ENCODE results near the gene RIMBP2. TPM values are rescaled to one million over a fixed set of nuclear protein-coding genes. Genes with fewer than 3 reads are reported as not detected.

Gene RIMBP2
- total and polyA plus RNA-seq, 3 experiments from 2014 or later = not detected

DNA sequence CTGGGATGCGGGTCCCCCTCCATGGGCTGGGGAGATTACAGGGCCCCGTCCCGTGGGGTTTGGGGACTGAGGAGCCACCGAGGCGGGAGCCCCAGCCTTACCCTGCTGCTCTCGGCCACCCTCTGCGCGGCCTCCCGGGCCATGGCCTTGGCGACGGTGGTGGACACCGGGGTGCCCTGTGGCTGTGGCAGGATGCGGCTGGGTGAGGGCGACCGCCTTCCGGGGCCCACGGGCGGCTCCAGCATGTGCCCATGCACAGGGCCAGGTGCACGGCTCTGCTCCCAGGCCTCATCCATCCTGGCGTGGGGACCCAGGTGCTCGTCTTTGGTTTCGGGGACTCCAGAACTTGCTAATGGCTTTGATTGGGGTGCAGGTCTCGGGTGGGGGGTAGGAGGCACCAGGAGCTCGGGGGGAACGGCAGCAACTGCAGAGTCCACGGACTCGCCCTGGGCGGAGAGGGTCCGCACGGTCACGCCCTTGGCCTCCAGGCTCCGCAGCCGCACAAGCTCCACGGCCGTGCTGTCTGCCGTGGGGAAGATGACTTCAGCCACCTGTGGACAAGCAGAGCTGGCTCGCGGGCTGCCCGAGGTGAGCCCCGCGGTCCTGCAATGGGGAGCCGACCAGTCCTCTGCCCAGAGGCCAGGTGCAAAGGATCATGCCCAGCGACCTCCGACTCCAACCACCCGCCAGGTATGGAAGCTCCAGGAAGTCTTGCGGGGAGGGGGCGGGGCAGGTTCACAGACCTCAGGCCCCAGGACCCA lies 279.2 kb downstream of the RIMBP2 start:
- ChIA-PET CTCF (no interaction called here), POLR2A (no interaction called here)
- no peak overlapping the region for H3K27ac Mint-ChIP-seq
- H3K4me1 Mint-ChIP-seq = no peaks in the 10 kb centered on the region
- H3K4me3 ChIP-seq (ENCODE audit: low read length) = no peak overlapping the region
- no peaks in the 10 kb centered on the region for H3K36me3 Mint-ChIP-seq
- H3K27me3 Mint-ChIP-seq = no peaks in the 10 kb centered on the region
- H3K27ac ChIP-seq (ENCODE audit: low read depth, low read length) = no peak overlapping the region
- H3K4me3 Mint-ChIP-seq = no peak overlapping the region
- H3K36me3 ChIP-seq (ENCODE audit: insufficient read depth, low read length) = no peaks in the 10 kb centered on the region
- no peaks in the 10 kb centered on the region for H3K9me3 ChIP-seq (ENCODE audit: low read length)
- H3K4me1 ChIP-seq (ENCODE audit: insufficient read depth, low read length) = no peaks in the 10 kb centered on the region
- H3K9me3 Mint-ChIP-seq = peaks cover 0 to 12% (median 2%) of the 10 kb centered on the region in 5 donors
- H3K27me3 ChIP-seq (ENCODE audit: insufficient read depth, low read length, poor library complexity, severe bottlenecking) = no peaks in the 10 kb centered on the region
- no peak for DNase-seq

- Mint-ChIP-seq H3K9me3 (peaks cover 0 to 12% (median 2%) of the 10 kb centered on the region in 5 donors), H3K4me3 (no peak overlapping the region), H3K27ac (no peak overlapping the region), H3K27me3 (no peaks in the 10 kb centered on the region), H3K4me1 (no peaks in the 10 kb centered on the region), H3K36me3 (no peaks in the 10 kb centered on the region)
- no peaks in the 10 kb centered on the region for H3K27me3 ChIP-seq (ENCODE audit: insufficient read depth, low read length, poor library complexity, severe bottlenecking)
- H3K4me1 ChIP-seq (ENCODE audit: insufficient read depth, low read length) = no peaks in the 10 kb centered on the region
- POLR2A ChIA-PET = no interaction called here
- no peak overlapping the region for H3K27ac ChIP-seq (ENCODE audit: low read depth, low read length)
- CTCF ChIA-PET = no interaction called here
- no peaks in the 10 kb centered on the region for H3K36me3 ChIP-seq (ENCODE audit: insufficient read depth, low read length)
- H3K9me3 ChIP-seq (ENCODE audit: low read length) = no peaks in the 10 kb centered on the region
- no peak overlapping the region for H3K4me3 ChIP-seq (ENCODE audit: low read length)
- no peak for DNase-seq
Observed at GRCh38 chr12:130435826-130436225, 280.3 kb downstream of the RIMBP2 start.

- H3K27ac Mint-ChIP-seq = no peak overlapping the region
- ChIA-PET POLR2A (no interaction called here), CTCF (no interaction called here)
- no peak overlapping the region for H3K27ac ChIP-seq (ENCODE audit: low read depth, low read length)
- no peaks in the 10 kb centered on the region for H3K27me3 ChIP-seq (ENCODE audit: insufficient read depth, low read length, poor library complexity, severe bottlenecking)
- H3K4me1 Mint-ChIP-seq = no peaks in the 10 kb centered on the region
- DNase-seq = no peak
- H3K36me3 Mint-ChIP-seq = no peaks in the 10 kb centered on the region
- no peaks in the 10 kb centered on the region for H3K9me3 ChIP-seq (ENCODE audit: low read length)
- peaks cover 0 to 12% (median 2%) of the 10 kb centered on the region in 5 donors for H3K9me3 Mint-ChIP-seq
- H3K36me3 ChIP-seq (ENCODE audit: insufficient read depth, low read length) = no peaks in the 10 kb centered on the region
- no peaks in the 10 kb centered on the region for H3K27me3 Mint-ChIP-seq
- no peak overlapping the region for H3K4me3 Mint-ChIP-seq
- no peaks in the 10 kb centered on the region for H3K4me1 ChIP-seq (ENCODE audit: insufficient read depth, low read length)
- no peak overlapping the region for H3K4me3 ChIP-seq (ENCODE audit: low read length)
Observed at GRCh38 chr12:130435331-130435730, 280.8 kb downstream of the RIMBP2 start.

- Histone ChIP-seq H3K4me3 (ENCODE audit: low read length) (no peak overlapping the region), H3K9me3 (ENCODE audit: low read length) (no peaks in the 10 kb centered on the region), H3K27me3 (ENCODE audit: insufficient read depth, low read length, poor library complexity, severe bottlenecking) (no peaks in the 10 kb centered on the region), H3K27ac (ENCODE audit: low read depth, low read length) (no peak overlapping the region), H3K36me3 (ENCODE audit: insufficient read depth, low read length) (no peaks in the 10 kb centered on the region), H3K4me1 (ENCODE audit: insufficient read depth, low read length) (no peaks in the 10 kb centered on the region)
- no peaks in the 10 kb centered on the region for H3K4me1 Mint-ChIP-seq
- no peaks in the 10 kb centered on the region for H3K27me3 Mint-ChIP-seq
- H3K36me3 Mint-ChIP-seq = no peaks in the 10 kb centered on the region
- POLR2A ChIA-PET = no interaction called here
- no peak for DNase-seq
- H3K4me3 Mint-ChIP-seq = no peak overlapping the region
- no peak overlapping the region for H3K27ac Mint-ChIP-seq
- H3K9me3 Mint-ChIP-seq = peaks cover 0 to 12% (median 2%) of the 10 kb centered on the region in 5 donors
- CTCF ChIA-PET = no interaction called here
Observed at GRCh38 chr12:130434560-130434959, 281.5 kb downstream of the RIMBP2 start.

DNA sequence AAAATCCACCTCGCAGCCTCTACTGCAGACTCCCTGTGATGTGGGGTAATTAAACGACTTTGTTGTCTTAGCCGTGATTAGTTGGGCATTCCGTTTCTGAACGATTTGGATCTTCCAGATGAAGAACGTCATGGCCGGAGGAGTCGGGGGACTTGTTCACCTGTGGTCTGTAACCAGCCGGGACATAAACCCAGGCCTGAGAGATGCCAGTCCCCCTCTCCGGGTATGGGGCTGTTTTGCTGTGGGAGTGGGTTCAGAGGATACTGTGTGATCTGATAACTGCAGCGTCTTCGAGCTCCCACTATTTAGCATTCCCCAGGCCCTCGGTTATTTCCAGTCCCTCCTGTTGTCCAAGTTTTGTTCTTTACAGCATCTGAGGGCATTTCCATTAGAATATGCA lies 282.3 kb downstream of the RIMBP2 start:
- H3K9me3 ChIP-seq (ENCODE audit: low read length) = no peaks in the 10 kb centered on the region
- no peak overlapping the region for H3K4me3 ChIP-seq (ENCODE audit: low read length)
- DNase-seq = no peak
- H3K9me3 Mint-ChIP-seq = peaks cover 0 to 12% (median 0%) of the 10 kb centered on the region in 5 donors
- H3K4me1 ChIP-seq (ENCODE audit: insufficient read depth, low read length) = no peaks in the 10 kb centered on the region
- ChIA-PET CTCF (no interaction called here), POLR2A (no interaction called here)
- no peaks in the 10 kb centered on the region for H3K36me3 Mint-ChIP-seq
- no peaks in the 10 kb centered on the region for H3K36me3 ChIP-seq (ENCODE audit: insufficient read depth, low read length)
- no peak overlapping the region for H3K27ac Mint-ChIP-seq
- H3K27me3 Mint-ChIP-seq = no peaks in the 10 kb centered on the region
- no peak overlapping the region for H3K27ac ChIP-seq (ENCODE audit: low read depth, low read length)
- no peaks in the 10 kb centered on the region for H3K4me1 Mint-ChIP-seq
- H3K4me3 Mint-ChIP-seq = no peak overlapping the region
- H3K27me3 ChIP-seq (ENCODE audit: insufficient read depth, low read length, poor library complexity, severe bottlenecking) = no peaks in the 10 kb centered on the region

GRCh38 chr12:130433411-130433810 lies 282.7 kb downstream of the RIMBP2 start:
- Histone ChIP-seq H3K9me3 (ENCODE audit: low read length) (no peaks in the 10 kb centered on the region), H3K27me3 (ENCODE audit: insufficient read depth, low read length, poor library complexity, severe bottlenecking) (no peaks in the 10 kb centered on the region), H3K4me1 (ENCODE audit: insufficient read depth, low read length) (no peaks in the 10 kb centered on the region), H3K36me3 (ENCODE audit: insufficient read depth, low read length) (no peaks in the 10 kb centered on the region), H3K4me3 (ENCODE audit: low read length) (no peak overlapping the region), H3K27ac (ENCODE audit: low read depth, low read length) (no peak overlapping the region)
- no peak overlapping the region for H3K27ac Mint-ChIP-seq
- H3K4me1 Mint-ChIP-seq = no peaks in the 10 kb centered on the region
- no peak for DNase-seq
- peaks cover 0 to 12% (median 0%) of the 10 kb centered on the region in 5 donors for H3K9me3 Mint-ChIP-seq
- H3K36me3 Mint-ChIP-seq = no peaks in the 10 kb centered on the region
- CTCF ChIA-PET = no interaction called here
- H3K27me3 Mint-ChIP-seq = no peaks in the 10 kb centered on the region
- POLR2A ChIA-PET = no interaction called here
- H3K4me3 Mint-ChIP-seq = no peak overlapping the region

DNA sequence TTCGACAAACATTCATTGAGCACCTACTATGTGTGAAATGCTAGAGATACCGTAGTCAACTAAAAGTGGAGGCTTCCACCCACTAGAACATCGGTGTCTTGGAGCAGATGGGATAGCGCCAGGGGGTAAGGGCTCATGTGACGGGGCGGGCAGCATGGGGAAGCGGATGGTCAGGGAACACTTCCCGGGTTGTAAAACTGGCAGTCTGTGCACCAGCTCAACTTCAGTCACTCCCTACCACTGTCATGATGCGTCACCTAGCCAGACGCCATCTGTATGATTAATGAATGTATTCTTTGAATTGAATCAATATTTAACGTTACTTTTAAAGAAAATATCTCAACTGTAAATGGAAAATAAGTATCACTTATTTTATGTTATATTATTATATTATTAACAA lies 284.9 kb downstream of the RIMBP2 start:
- peaks cover 0 to 2% of the 10 kb centered on the region in 2 donors for H3K27me3 Mint-ChIP-seq
- H3K9me3 Mint-ChIP-seq = peaks cover 0 to 10% (median 0%) of the 10 kb centered on the region in 5 donors
- H3K36me3 Mint-ChIP-seq = no peaks in the 10 kb centered on the region
- Histone ChIP-seq H3K4me3 (ENCODE audit: low read length) (no peak overlapping the region), H3K36me3 (ENCODE audit: insufficient read depth, low read length) (no peaks in the 10 kb centered on the region), H3K9me3 (ENCODE audit: low read length) (no peaks in the 10 kb centered on the region), H3K27me3 (ENCODE audit: insufficient read depth, low read length, poor library complexity, severe bottlenecking) (no peaks in the 10 kb centered on the region), H3K27ac (ENCODE audit: low read depth, low read length) (no peak overlapping the region), H3K4me1 (ENCODE audit: insufficient read depth, low read length) (no peaks in the 10 kb centered on the region)
- H3K27ac Mint-ChIP-seq = no peak overlapping the region
- no peak for DNase-seq
- H3K4me3 Mint-ChIP-seq = no peak overlapping the region
- POLR2A ChIA-PET = no interaction called here
- CTCF ChIA-PET = no interaction called here
- no peaks in the 10 kb centered on the region for H3K4me1 Mint-ChIP-seq

- POLR2A ChIA-PET = no interaction called here
- Mint-ChIP-seq H3K4me3 (no peak overlapping the region), H3K27me3 (peaks cover 0 to 2% of the 10 kb centered on the region in 2 donors), H3K27ac (no peak overlapping the region), H3K36me3 (no peaks in the 10 kb centered on the region), H3K4me1 (no peaks in the 10 kb centered on the region), H3K9me3 (peaks cover 0 to 10% (median 0%) of the 10 kb centered on the region in 5 donors)
- Histone ChIP-seq H3K27ac (ENCODE audit: low read depth, low read length) (no peak overlapping the region), H3K27me3 (ENCODE audit: insufficient read depth, low read length, poor library complexity, severe bottlenecking) (no peaks in the 10 kb centered on the region), H3K36me3 (ENCODE audit: insufficient read depth, low read length) (no peaks in the 10 kb centered on the region), H3K9me3 (ENCODE audit: low read length) (no peaks in the 10 kb centered on the region), H3K4me3 (ENCODE audit: low read length) (no peak overlapping the region), H3K4me1 (ENCODE audit: insufficient read depth, low read length) (no peaks in the 10 kb centered on the region)
- CTCF ChIA-PET = no interaction called here
- DNase-seq = no peak
Observed at GRCh38 chr12:130429656-130430505, 286.2 kb downstream of the RIMBP2 start.

Data from CD8-positive, alpha-beta memory T cell (primary cell).